HEK293 (cell line): ENCODE data around the gene DNM1.

ENCODE experiments used
- CTCF ChIA-PET: fragments of 350-600 bp; formaldehyde crosslinking; extraction: SDS; loops from one replicate; lab custom pipeline; 2021; ENCODE audit warnings: antibody characterized with exemption; lab: Yijun Ruan, JAX
- POLR2A ChIA-PET: fragments of 300-600 bp; formaldehyde crosslinking; extraction: SDS; loops from one replicate; lab custom pipeline; 2020; ENCODE audit warnings: antibody characterized with exemption, inconsistent platforms; lab: Yijun Ruan, JAX
- H3K27ac ChIP-seq: fragments of 200-500 bp; sonication (Bioruptor generic); 2 replicates; pipeline ENCODE4 v1.5.1; 2014; ENCODE audit warnings: low read depth, low read length, control low read depth, inconsistent platforms; ENCODE audit errors: extremely low read depth
- H3K36me3 ChIP-seq, 2 experiments: fragments of 200-500 bp in 1 of 2; sonication (Bioruptor generic) in 1 of 2; 1 replicate in 1 of 2; 2 replicates in 1 of 2; pipeline ENCODE4 v1.5.1; 2014 to 2017; ENCODE audit warnings: inconsistent platforms in 2 of 2, low read length in 2 of 2; ENCODE audit not compliant: control insufficient read depth in 2 of 2, insufficient read depth in 1 of 2
- H3K4me1 ChIP-seq: fragments of 200-500 bp; sonication (Bioruptor generic); 2 replicates; pipeline ENCODE4 v1.5.1; 2014; ENCODE audit warnings: mild to moderate bottlenecking, low read length, inconsistent platforms; ENCODE audit not compliant: control insufficient read depth, insufficient read depth
- H3K4me3 ChIP-seq: 2 replicates; pipeline ENCODE4 v1.5.1; 2011; ENCODE audit warnings: low read depth, mild to moderate bottlenecking, control low read depth, low read length, moderate library complexity
- H3K9me3 ChIP-seq: fragments of 200-500 bp; sonication (Bioruptor generic); 2 replicates; pipeline ENCODE4 v1.5.1; 2014; ENCODE audit warnings: low read depth, low read length, inconsistent platforms; ENCODE audit not compliant: control insufficient read depth, insufficient read depth
- GLI2 ChIP-seq: fragments of 450-650 bp; formaldehyde crosslinking; IDR thresholded peaks from 2 replicates; pipeline ENCODE4; 2017; ENCODE audit warnings: missing biosample characterization, missing genetic modification characterization, low read depth, borderline replicate concordance
- KLF1 ChIP-seq: fragments of 450-650 bp; formaldehyde crosslinking; IDR thresholded peaks from 2 replicates; pipeline ENCODE4 v1.5.1; 2016; ENCODE audit warnings: missing biosample characterization, missing genetic modification characterization
- KLF8 ChIP-seq: fragments of 450-650 bp; formaldehyde crosslinking; IDR thresholded peaks from 2 replicates; pipeline ENCODE4 v1.5.1; 2016; ENCODE audit warnings: missing biosample characterization, missing genetic modification characterization
- RBAK ChIP-seq: fragments of 450-650 bp; formaldehyde crosslinking; IDR thresholded peaks from 2 replicates; pipeline ENCODE4 v1.5.1; 2016; ENCODE audit warnings: missing biosample characterization, missing genetic modification characterization
- ZFHX2 ChIP-seq: fragments of 450-650 bp; formaldehyde crosslinking; conservative IDR thresholded peaks from 2 replicates; pipeline ENCODE4 v1.5.1; 2016; ENCODE audit warnings: missing biosample characterization, missing genetic modification characterization
- ZNF16 ChIP-seq: fragments of 450-650 bp; formaldehyde crosslinking; IDR thresholded peaks from 2 replicates; pipeline ENCODE4 v1.5.1; 2016; ENCODE audit warnings: low read depth, missing biosample characterization, missing genetic modification characterization
- ZNF488 ChIP-seq: fragments of 450-650 bp; formaldehyde crosslinking; IDR thresholded peaks from 2 replicates; pipeline ENCODE4 v1.5.1; 2016; ENCODE audit warnings: missing biosample characterization, missing genetic modification characterization
- ZNF548 ChIP-seq: fragments of 450-650 bp; formaldehyde crosslinking; IDR thresholded peaks from 2 replicates; pipeline ENCODE4 v1.5.1; 2016; ENCODE audit warnings: missing biosample characterization, missing genetic modification characterization
- ZNF747 ChIP-seq: fragments of 450-650 bp; formaldehyde crosslinking; IDR thresholded peaks from 2 replicates; pipeline ENCODE4 v1.5.1; 2016; ENCODE audit warnings: missing biosample characterization, missing genetic modification characterization
- ZNF76 ChIP-seq: fragments of 450-650 bp; formaldehyde crosslinking; IDR thresholded peaks from 2 replicates; pipeline ENCODE4; 2016; ENCODE audit warnings: low read depth, missing biosample characterization, missing genetic modification characterization, borderline replicate concordance
- TF ChIP-seq, protein P1 (sequence below): fragments of 450-650 bp; formaldehyde crosslinking; IDR thresholded peaks from 2 replicates; pipeline ENCODE4 v1.5.1; 2016; ENCODE audit warnings: missing biosample characterization, missing genetic modification characterization

Gene DNM1

DNA sequence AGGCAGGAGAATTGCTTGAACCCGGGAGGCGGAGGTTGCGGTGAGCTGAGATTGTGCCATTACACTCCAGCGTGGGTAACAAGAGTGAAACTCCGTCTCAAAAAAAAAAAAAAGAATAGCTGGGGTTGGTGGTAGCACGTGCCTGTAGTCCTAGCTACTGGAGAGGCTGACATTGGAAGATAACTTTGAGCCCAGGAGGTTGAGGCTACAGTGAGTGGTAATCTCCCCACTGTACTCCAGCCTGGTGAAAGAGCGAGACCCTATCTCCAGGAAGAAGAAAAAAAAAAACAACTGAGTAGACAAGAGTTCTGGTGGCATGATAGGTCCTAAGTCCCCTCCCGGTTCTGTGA, 46.4 kb downstream of the DNM1 start:
- CTCF ChIA-PET: interaction anchor here (0.7 kb wide), 1 partner anchor 213 kb away, joined by 3 read pairs; no protein-coding TSS in a partner anchor
- no peak overlapping the region for H3K4me3 ChIP-seq
- TF ChIP-seq ZNF16 (tag by site-specific recombination) (no peak), ZNF548 (tag by site-specific recombination) (no peak), ZNF747 (tag by site-specific recombination) (no peak)
- TF ChIP-seq, protein P1, sequence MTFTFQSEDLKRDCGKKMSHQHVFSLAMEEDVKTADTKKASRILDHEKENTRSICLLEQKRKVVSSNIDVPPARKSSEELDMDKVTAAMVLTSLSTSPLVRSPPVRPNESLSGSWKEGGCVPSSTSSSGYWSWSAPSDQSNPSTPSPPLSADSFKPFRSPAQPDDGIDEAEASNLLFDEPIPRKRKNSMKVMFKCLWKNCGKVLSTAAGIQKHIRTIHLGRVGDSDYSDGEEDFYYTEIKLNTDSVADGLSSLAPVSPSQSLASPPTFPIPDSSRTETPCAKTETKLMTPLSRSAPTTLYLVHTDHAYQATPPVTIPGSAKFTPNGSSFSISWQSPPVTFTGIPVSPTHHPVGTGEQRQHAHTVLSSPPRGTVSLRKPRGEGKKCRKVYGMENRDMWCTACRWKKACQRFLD (tag by site-specific recombination): no peak
- POLR2A ChIA-PET: interaction anchor here (0.6 to 2.1 kb wide), 5 partner anchors 10 to 303 kb away, joined by 3 to 19 read pairs (median 8); partner anchors contain the start of genes GOLGA2, SPTAN1 and SWI5
- H3K9me3 ChIP-seq: no peaks in the 10 kb centered on the region
- no peaks in the 10 kb centered on the region for H3K4me1 ChIP-seq
- peaks cover 0 to 24% of the 10 kb centered on the region in 2 experiments; a peak in 1 of 3 replicates for H3K36me3 ChIP-seq
- H3K27ac ChIP-seq: no peak overlapping the region

DNA sequence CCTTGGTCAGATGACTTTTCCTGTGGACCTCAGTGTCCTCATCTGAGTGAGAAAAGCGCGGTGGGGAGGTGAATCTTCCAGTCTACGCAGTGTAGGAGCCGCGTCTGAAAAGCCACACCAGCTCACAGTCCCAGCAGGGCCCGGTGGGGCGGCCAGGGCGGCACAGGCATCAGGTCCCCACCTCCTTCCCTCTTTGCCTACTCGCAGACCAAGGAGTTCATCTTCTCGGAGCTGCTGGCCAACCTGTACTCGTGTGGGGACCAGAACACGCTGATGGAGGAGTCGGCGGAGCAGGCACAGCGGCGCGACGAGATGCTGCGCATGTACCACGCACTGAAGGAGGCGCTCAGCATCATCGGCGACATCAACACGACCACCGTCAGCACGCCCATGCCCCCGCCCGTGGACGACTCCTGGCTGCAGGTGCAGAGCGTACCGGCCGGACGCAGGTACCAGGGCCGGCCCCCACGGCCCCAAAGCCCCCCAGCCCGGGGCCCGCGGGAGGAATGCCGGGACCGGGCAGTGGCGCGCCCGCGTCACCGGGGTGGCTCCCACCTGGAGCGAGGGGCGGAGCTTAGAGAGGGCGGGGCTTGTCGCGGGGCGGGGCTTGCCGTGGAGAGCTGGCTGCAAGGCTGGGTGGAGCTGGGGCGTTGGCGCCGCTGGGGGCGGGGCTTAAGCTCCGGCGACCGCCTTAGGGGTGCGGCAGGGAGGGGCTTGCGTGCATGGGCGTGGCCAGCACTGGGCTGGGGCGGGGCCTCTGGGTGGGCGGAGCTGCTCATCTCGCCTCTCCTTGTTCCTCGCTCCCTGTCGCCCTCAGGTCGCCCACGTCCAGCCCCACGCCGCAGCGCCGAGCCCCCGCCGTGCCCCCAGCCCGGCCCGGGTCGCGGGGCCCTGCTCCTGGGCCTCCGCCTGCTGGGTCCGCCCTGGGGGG, 47.0 kb downstream of the DNM1 start:
- CTCF ChIA-PET: interaction anchor here (1.1 kb wide), 1 partner anchor 12 kb away, joined by 3 read pairs; no protein-coding TSS in a partner anchor

GRCh38 chr9:128250839-128251731, 47.9 kb downstream of the DNM1 start:
- ChIA-PET POLR2A (interaction anchor here (0.5 to 2.1 kb wide), 15 partner anchors 9 to 89 kb away, joined by 3 to 19 read pairs (median 3); partner anchors contain the start of genes GOLGA2, SLC27A4 and SWI5), CTCF (interaction anchor here (1.1 kb wide), 1 partner anchor 13 kb away, joined by 3 read pairs; no protein-coding TSS in a partner anchor)
- Histone ChIP-seq H3K36me3 (peaks cover 0 to 27% of the 10 kb centered on the region in 2 experiments; a peak in 1 of 3 replicates), H3K4me3 (peak overlapping the region; percentile 25), H3K27ac (no peak overlapping the region), H3K9me3 (no peaks in the 10 kb centered on the region), H3K4me1 (no peaks in the 10 kb centered on the region)
- TF ChIP-seq ZNF488 (tag by site-specific recombination) (no peak), ZFHX2 (tag by site-specific recombination) (0 out of 2 replicates have a peak, but pooled peaks have one; percentile 11)

More for the DNA sequence above, 47.0 kb downstream of the DNM1 start:
- H3K9me3 ChIP-seq: no peaks in the 10 kb centered on the region
- no peaks in the 10 kb centered on the region for H3K4me1 ChIP-seq
- TF ChIP-seq KLF1 (tag by site-specific recombination) (peak; percentile 92), GLI2 (tag by site-specific recombination) (no peak), KLF8 (peak; percentile 96)
- H3K36me3 ChIP-seq: peaks cover 0 to 24% of the 10 kb centered on the region in 2 experiments; a peak in 1 of 3 replicates
- POLR2A ChIA-PET: interaction anchor here (0.5 to 2.1 kb wide), 18 partner anchors 9 to 302 kb away, joined by 3 to 19 read pairs (median 3); partner anchors contain the start of genes GOLGA2, SLC27A4, SPTAN1 and SWI5
- peak overlapping the region; percentile 25 for H3K4me3 ChIP-seq
- no peak overlapping the region for H3K27ac ChIP-seq

DNA sequence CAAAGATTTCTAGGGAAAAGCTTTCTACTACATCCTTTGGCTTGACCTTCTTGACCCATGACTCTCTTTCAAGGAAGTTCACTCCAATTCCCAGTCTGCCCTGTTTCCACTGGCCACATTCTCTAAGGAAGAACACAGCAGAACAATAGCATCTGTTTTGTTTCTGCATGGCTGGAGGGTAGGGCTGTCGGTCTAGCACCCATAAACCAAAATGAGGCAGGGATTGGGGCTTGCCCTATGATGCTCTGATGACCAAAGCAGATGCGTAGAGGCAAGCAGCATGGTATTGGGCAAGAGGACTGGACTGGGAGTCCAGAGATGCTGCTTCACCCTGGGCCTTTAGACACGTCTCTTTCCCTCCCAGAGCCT, 48.5 kb downstream of the DNM1 start:
- Histone ChIP-seq H3K4me3 (no peak overlapping the region), H3K27ac (no peak overlapping the region), H3K9me3 (no peaks in the 10 kb centered on the region)
- no peak for TF ChIP-seq ZNF76 (tag by site-specific recombination)
- no peak for TF ChIP-seq RBAK
- TF ChIP-seq, all 188 proteins: peak for 0
- no peaks in the 10 kb centered on the region for H3K4me1 ChIP-seq
- CTCF ChIA-PET: interaction anchor here (1.0 to 1.2 kb wide), 2 partner anchors 12 to 41 kb away, joined by 3 to 4 read pairs; no protein-coding TSS in a partner anchor
- POLR2A ChIA-PET: interaction anchor here (1.9 kb wide), 1 partner anchor 24 kb away, joined by 7 read pairs; the partner anchor contains the start of genes GOLGA2 and SWI5
- peaks cover 0 to 27% of the 10 kb centered on the region in 2 experiments; a peak in 1 of 3 replicates for H3K36me3 ChIP-seq
